CMK (cell line): ENCODE data around the gene DCP1B.

Source experiments
- DNase-seq: peaks from one replicate; pipeline ENCODE4 v3.0.0-alpha.2; 2010; ENCODE audit warnings: low read depth

Gene DCP1B

GRCh38 chr12:1935242-1935641, 69.0 kb downstream of the DCP1B start:
- no peak for DNase-seq

- DNase-seq: no peak
Observed at GRCh38 chr12:1934831-1935230, 69.4 kb downstream of the DCP1B start.

- DNase-seq: no peak
Observed at GRCh38 chr12:1934068-1934467, 70.2 kb downstream of the DCP1B start.

- no peak for DNase-seq
Observed at GRCh38 chr12:1933342-1934051, 70.8 kb downstream of the DCP1B start.

- DNase-seq: no peak
Observed at GRCh38 chr12:1932264-1932777, 71.9 kb downstream of the DCP1B start.

GRCh38 chr12:1931642-1932041, 72.6 kb downstream of the DCP1B start:
- no peak for DNase-seq

- no peak for DNase-seq
Observed at GRCh38 chr12:1930803-1931597, 73.3 kb downstream of the DCP1B start.

- no peak for DNase-seq
Observed at GRCh38 chr12:1929985-1930802, 74.1 kb downstream of the DCP1B start.

- no peak for DNase-seq
Observed at GRCh38 chr12:1929241-1929984, 74.8 kb downstream of the DCP1B start.

- DNase-seq: no peak
Observed at GRCh38 chr12:1928439-1929121, 75.7 kb downstream of the DCP1B start.

- DNase-seq: no peak
Observed at GRCh38 chr12:1927751-1928351, 76.4 kb downstream of the DCP1B start.

GRCh38 chr12:1927051-1927680, 77.1 kb downstream of the DCP1B start:
- DNase-seq: no peak

GRCh38 chr12:1926251-1926657, 78.0 kb downstream of the DCP1B start:
- DNase-seq: no peak

- DNase-seq: no peak
Observed at GRCh38 chr12:1925684-1926006, 78.6 kb downstream of the DCP1B start.

- no peak for DNase-seq
Observed at GRCh38 chr12:1924996-1925683, 79.1 kb downstream of the DCP1B start.

GRCh38 chr12:1922985-1923384, 81.3 kb downstream of the DCP1B start:
- no peak for DNase-seq

GRCh38 chr12:1922075-1922709, 82.1 kb downstream of the DCP1B start:
- no peak for DNase-seq

GRCh38 chr12:1920971-1921370, 83.3 kb downstream of the DCP1B start:
- DNase-seq: peak; percentile 47

GRCh38 chr12:1920436-1920835, 83.8 kb downstream of the DCP1B start:
- DNase-seq: no peak
